AG04450 (cell line): ENCODE measurements around the gene ADAT1. TPM values are rescaled to one million over a fixed set of nuclear protein-coding genes. Genes with fewer than 3 reads are reported as not detected.

Experiments
- CTCF ChIA-PET: fragments of 300-600, 350-600 bp; formaldehyde crosslinking; extraction: SDS; loops from one replicate; lab custom pipeline; 2022; ENCODE audit warnings: antibody characterized with exemption, inconsistent platforms; lab: Charles Lee
- POLR2A ChIA-PET: fragments of 350-600 bp; formaldehyde crosslinking; extraction: SDS; loops from one replicate; lab custom pipeline; 2021; ENCODE audit warnings: antibody characterized with exemption, inconsistent platforms; lab: Yijun Ruan, JAX
- DNase-seq: peaks from one replicate; pipeline ENCODE4 v3.0.0-alpha.2; 2011; ENCODE audit warnings: low read depth, low spot score
- H3K27ac ChIP-seq: one replicate; pipeline ENCODE4 v1.5.1; 2012; ENCODE audit warnings: low read depth, low read length, control low read depth
- H3K27me3 ChIP-seq: one replicate; pipeline ENCODE4 v1.6.0; 2012; ENCODE audit warnings: low read length; ENCODE audit not compliant: control insufficient read depth, insufficient read depth
- H3K4me3 ChIP-seq: 2 replicates; pipeline ENCODE4 v1.5.1; 2011; ENCODE audit warnings: mild to moderate bottlenecking, low read depth, low read length, control low read depth
- H3K9me3 ChIP-seq: 2 replicates; pipeline ENCODE4 v1.5.1; 2012; ENCODE audit warnings: low read length; ENCODE audit not compliant: control insufficient read depth, insufficient read depth
- CTCF ChIP-seq: IDR thresholded peaks from 2 replicates; pipeline ENCODE4 v1.5.1; 2011; ENCODE audit warnings: low read depth, low read length, control low read depth, inconsistent platforms
- polyA plus RNA-seq: library from polyadenylated mRNA; depleted of rRNA; stranded (reverse); fragments of >200 nt; gene quantifications from 2 replicates; pipeline ENCODE4 v1.2.3, GENCODE V29; 2011

Gene ADAT1
- polyA plus RNA-seq, 1 experiment: 32.5 TPM

GRCh38 chr16:75653922-75654321 is 30.8 kb upstream of the ADAT1 start:
- TF ChIP-seq CTCF: no peak
- POLR2A ChIA-PET: no interaction called here
- Histone ChIP-seq H3K9me3 (no peaks in the 10 kb centered on the region), H3K27me3 (no peaks in the 10 kb centered on the region), H3K4me3 (no peak overlapping the region), H3K27ac (peak overlapping the region; percentile 43)
- CTCF ChIA-PET: interaction anchor here (0.6 to 1.4 kb wide), 2 partner anchors 110 to 197 kb away, joined by 4 to 5 read pairs; no protein-coding TSS in a partner anchor
- DNase-seq: peak; percentile 11

- DNase-seq: peak; percentile 32
- Histone ChIP-seq H3K4me3 (peak overlapping the region; percentile 94), H3K9me3 (peaks cover 7% of the 10 kb centered on the region; the same call in 1 of the 2 replicates), H3K27me3 (no peaks in the 10 kb centered on the region), H3K27ac (peak overlapping the region; percentile 90)
- ChIA-PET CTCF (interaction anchor here (0.6 to 4.8 kb wide), 5 partner anchors 115 to 1155 kb away, joined by 6 to 33 read pairs (median 8); no protein-coding TSS in a partner anchor), POLR2A (interaction anchor here (1.0 to 2.4 kb wide), 4 partner anchors 25 to 116 kb away, joined by 7 to 20 read pairs (median 8); partner anchors contain the start of gene ADAT1)
- no peak for TF ChIP-seq CTCF
Observed at GRCh38 chr16:75648265-75649076, 25.4 kb upstream of the ADAT1 start.

- Histone ChIP-seq H3K9me3 (peaks cover 7% of the 10 kb centered on the region; the same call in 1 of the 2 replicates), H3K4me3 (peak within 1 kb of the TSS; percentile 94), H3K27ac (peak within 1 kb of the TSS; percentile 90), H3K27me3 (no peaks in the 10 kb centered on the region)
- ChIA-PET POLR2A (interaction anchor here (0.6 to 2.4 kb wide), 7 partner anchors 12 to 214 kb away, joined by 4 to 20 read pairs (median 7); partner anchors contain the start of genes ADAT1, CFDP1 and TMEM231), CTCF (interaction anchor here (0.9 to 4.8 kb wide), 5 partner anchors 26 to 183 kb away, joined by 3 to 33 read pairs (median 6); no protein-coding TSS in a partner anchor)
- peak; percentile 74 for DNase-seq
- no peak for TF ChIP-seq CTCF
Observed at GRCh38 chr16:75647492-75648264, 24.6 kb upstream of the ADAT1 start, which contains the start of the genes KARS1 and TERF2IP. Gene KARS1, minus strand, starts transcription at chr16:75647665. Its CDS starts 26 bp downstream, at chr16:75647639. Gene TERF2IP, plus strand, starts transcription at chr16:75647773. Its CDS starts 110 bp downstream, at chr16:75647883.

- POLR2A ChIA-PET: interaction anchor here (0.6 to 2.4 kb wide), 7 partner anchors 13 to 213 kb away, joined by 4 to 20 read pairs (median 7); partner anchors contain the start of genes ADAT1, CFDP1 and TMEM231
- CTCF ChIA-PET: interaction anchor here (0.9 to 4.8 kb wide), 3 partner anchors 25 to 182 kb away, joined by 3 to 33 read pairs (median 4); no protein-coding TSS in a partner anchor
Observed at GRCh38 chr16:75647112-75647491, 24.0 kb upstream of the ADAT1 start.

More at GRCh38 chr16:75647112-75647491, 24.0 kb upstream of the ADAT1 start:
- H3K9me3 ChIP-seq: peaks cover 7% of the 10 kb centered on the region; the same call in 1 of the 2 replicates
- TF ChIP-seq CTCF: no peak
- no peak for DNase-seq
- H3K27me3 ChIP-seq: no peaks in the 10 kb centered on the region
- peak overlapping the region; percentile 94 for H3K4me3 ChIP-seq
- peak overlapping the region; percentile 77 for H3K27ac ChIP-seq
